Naive thymus-derived CD8-positive, alpha-beta T cell (primary cell): ENCODE data around the gene GRAP2. TPM values are rescaled to one million over a fixed set of nuclear protein-coding genes. Genes with fewer than 3 reads are reported as not detected.

Experiments used
- ATAC-seq, 2 donors: fragments of 150-1000 bp; cut with Tn5 transposase in 1 of 2; sonication (Bioruptor Pico), chemical (Tn5 transposase) in 1 of 2; 1 replicate in 1 of 2; 2 replicates in 1 of 2; pipeline ENCODE4 v1.10.0; 2021; ENCODE audit warnings: mild to moderate bottlenecking in 2 of 2, moderate library complexity in 2 of 2
- POLR2A ChIA-PET: fragments of 350-600 bp; sonication (Branson Sonifier 250); formaldehyde crosslinking; loops from one replicate; lab custom pipeline; 2021; ENCODE audit warnings: antibody characterized with exemption; lab: Charles Lee
- DNase-seq, 10 donors: peaks; one replicate each; pipeline versions ENCODE4 v3.0.0 to v3.0.0-alpha.2; 2020 to 2022
- H3K27ac Mint-ChIP-seq, 10 donors: one replicate each; pipeline ENCODE4 v1.8.0; 2020 to 2022; ENCODE audit warnings: mild to moderate bottlenecking in 10 of 10, mixed read lengths in 10 of 10, moderate library complexity in 4 of 10, inconsistent platforms in 1 of 10
- H3K27me3 Mint-ChIP-seq, 5 donors: one replicate each; pipeline ENCODE4 v1.8.0; 2021 to 2022; ENCODE audit warnings: mixed read lengths in 5 of 5
- H3K36me3 Mint-ChIP-seq, 3 donors: one replicate each; pipeline ENCODE4 v1.8.0; 2020 to 2022; ENCODE audit warnings: mixed read lengths in 3 of 3, mild to moderate bottlenecking in 2 of 3, inconsistent platforms in 1 of 3
- H3K4me1 Mint-ChIP-seq, 4 donors: one replicate each; pipeline ENCODE4 v1.8.0; 2021 to 2022; ENCODE audit warnings: mixed read lengths in 4 of 4
- H3K4me3 Mint-ChIP-seq, 10 donors: one replicate each; pipeline ENCODE4 v1.8.0; 2020 to 2022; ENCODE audit warnings: mild to moderate bottlenecking in 10 of 10, mixed read lengths in 10 of 10, moderate library complexity in 6 of 10, inconsistent platforms in 1 of 10
- H3K9me3 Mint-ChIP-seq, 9 donors: one replicate each; pipeline ENCODE4 v1.8.0; 2020 to 2022; ENCODE audit warnings: mixed read lengths in 9 of 9, mild to moderate bottlenecking in 3 of 9, inconsistent platforms in 1 of 9, moderate library complexity in 1 of 9
- polyA plus RNA-seq, 3 donors: library from polyadenylated mRNA; unstranded; fragments of 300-500 nt; fragmentation: Illumina TruSeq; gene quantifications; one replicate each; pipeline ENCODE4 v1.2.3, GENCODE V29; 2021
- total RNA-seq, 8 experiments: library from RNA in 2 of 8; stranded (reverse) in 2 of 8; gene quantifications; one replicate each; pipeline ENCODE4 v1.2.3 and lab custom pipeline; 2021 to 2026

The GRAP2 gene
- total and polyA plus RNA-seq, 5 experiments from 2014 or later, result 88.3 to 202 (median 176) TPM

GRCh38 chr22:39938509-39939111 is 37.7 kb downstream of the GRAP2 start:
- ATAC-seq, result peak; percentile 5 to 15
- Mint-ChIP-seq H3K36me3 (peaks cover 0 to 55% (median 7%) of the 10 kb centered on the region in 3 donors), H3K27ac (peak overlapping the region in 6 of 10 donors; percentile 95 to 99 (median 98)), H3K9me3 (no peaks in the 10 kb centered on the region), H3K4me3 (peak overlapping the region in 9 of 10 donors; percentile 68 to 94 (median 88)), H3K4me1 (peaks cover 47 to 97% (median 94%) of the 10 kb centered on the region in 4 donors), H3K27me3 (no peaks in the 10 kb centered on the region)
- peak in 3 of 10 donors; percentile 24 to 48 (median 41) for DNase-seq
- POLR2A ChIA-PET, result interaction anchor here (0.5 to 4.5 kb wide), 11 partner anchors 11 to 385 kb away, joined by 3 to 109 read pairs (median 9); partner anchors contain the start of gene GRAP2

- POLR2A ChIA-PET, result interaction anchor here (0.6 to 4.5 kb wide), 11 partner anchors 10 to 528 kb away, joined by 3 to 109 read pairs (median 6); partner anchors contain the start of gene GRAP2
- H3K27me3 Mint-ChIP-seq, result no peaks in the 10 kb centered on the region
- H3K9me3 Mint-ChIP-seq, result no peaks in the 10 kb centered on the region
- peaks cover 45 to 97% (median 94%) of the 10 kb centered on the region in 4 donors for H3K4me1 Mint-ChIP-seq
- ATAC-seq (peak in 1 of 2 donors; percentile 6), DNase-seq (peak in 3 of 10 donors; percentile 30 to 36 (median 31))
- peaks cover 0 to 44% (median 2%) of the 10 kb centered on the region in 3 donors for H3K36me3 Mint-ChIP-seq
- H3K4me3 Mint-ChIP-seq, result peak overlapping the region in 9 of 10 donors; percentile 68 to 94 (median 88)
- H3K27ac Mint-ChIP-seq, result peak overlapping the region in 6 of 10 donors; percentile 95 to 99 (median 98)
These were observed 38.9 kb downstream of the GRAP2 start for GRCh38 chr22:39939830-39940229.

DNA sequence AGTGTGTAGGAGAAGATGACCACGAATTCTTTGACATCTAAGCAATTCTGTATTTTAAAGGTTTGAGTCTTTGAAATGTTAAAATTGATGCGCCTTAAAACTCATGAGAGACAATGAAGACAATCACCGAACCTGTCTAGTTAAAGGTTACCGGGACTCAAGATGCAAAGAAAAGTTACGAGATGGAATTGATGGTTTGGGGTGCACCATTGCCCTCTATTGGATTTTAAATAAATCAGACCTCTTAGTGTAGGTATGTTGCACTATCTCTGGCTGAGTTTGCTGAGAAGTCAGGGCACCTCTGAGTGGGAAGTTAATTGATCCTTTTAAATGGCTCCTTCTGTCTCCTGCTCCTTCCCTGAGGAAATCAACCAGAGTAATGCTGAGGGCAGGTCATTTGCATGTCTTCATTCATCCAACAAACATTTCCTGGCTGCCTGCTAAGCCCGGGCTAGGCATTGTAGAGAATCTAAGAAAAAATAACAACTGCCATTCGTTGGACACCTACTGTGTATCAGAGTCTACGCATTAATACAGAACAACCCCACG is 39.9 kb downstream of the GRAP2 start:
- peak overlapping the region in 6 of 10 donors; percentile 95 to 99 (median 98) for H3K27ac Mint-ChIP-seq
- POLR2A ChIA-PET, result interaction anchor here (2.6 to 7.4 kb wide), 6 partner anchors 11 to 42 kb away, joined by 9 to 58 read pairs (median 26); partner anchors contain the start of genes GRAP2 and TMA7B
- no peaks in the 10 kb centered on the region for H3K27me3 Mint-ChIP-seq
- H3K4me3 Mint-ChIP-seq, result peak overlapping the region in 9 of 10 donors; percentile 68 to 94 (median 88)
- peak; percentile 45 to 57 for ATAC-seq
- H3K9me3 Mint-ChIP-seq, result no peaks in the 10 kb centered on the region
- peak in 6 of 10 donors; percentile 22 to 78 (median 65) for DNase-seq
- peaks cover 0 to 44% (median 2%) of the 10 kb centered on the region in 3 donors for H3K36me3 Mint-ChIP-seq
- peaks cover 44 to 97% (median 95%) of the 10 kb centered on the region in 4 donors for H3K4me1 Mint-ChIP-seq

GRCh38 chr22:39941601-39942000 is 40.7 kb downstream of the GRAP2 start:
- Mint-ChIP-seq H3K4me1 (peaks cover 38 to 96% (median 94%) of the 10 kb centered on the region in 4 donors), H3K36me3 (peaks cover 0 to 38% (median 2%) of the 10 kb centered on the region in 3 donors), H3K27me3 (no peaks in the 10 kb centered on the region), H3K27ac (peak overlapping the region in 6 of 10 donors; percentile 95 to 99 (median 98)), H3K9me3 (no peaks in the 10 kb centered on the region), H3K4me3 (peak overlapping the region in 7 of 10 donors; percentile 17 to 89 (median 40))
- POLR2A ChIA-PET, result interaction anchor here (1.2 to 7.4 kb wide), 11 partner anchors 8 to 103 kb away, joined by 3 to 58 read pairs (median 14); partner anchors contain the start of genes GRAP2 and TMA7B
- DNase-seq, result no peak
- ATAC-seq, result no peak

GRCh38 chr22:39942439-39943230 is 41.8 kb downstream of the GRAP2 start:
- peak; percentile 8 to 15 for ATAC-seq
- Mint-ChIP-seq H3K27ac (peak overlapping the region in 6 of 10 donors; percentile 95 to 99 (median 98)), H3K27me3 (no peaks in the 10 kb centered on the region)

DNA sequence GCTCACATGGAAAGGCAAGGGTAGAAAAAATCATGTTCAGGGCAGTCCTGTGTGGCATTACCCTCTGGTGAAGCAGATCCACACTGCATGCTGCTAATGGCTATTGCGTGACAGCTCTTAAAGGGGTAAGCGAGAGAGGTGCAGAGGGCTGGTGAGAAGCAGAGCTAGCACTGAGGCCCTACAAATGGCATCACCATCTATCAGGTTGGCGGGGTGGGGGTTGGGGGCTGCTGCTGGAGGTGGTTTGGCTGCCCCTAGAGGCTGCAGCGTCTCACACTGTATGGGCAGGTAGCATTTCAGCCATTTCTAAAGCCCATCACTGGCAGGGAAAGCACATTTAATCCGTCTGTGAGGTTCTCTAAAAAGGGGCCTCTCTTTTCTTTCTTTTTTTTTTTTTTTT is 42.5 kb downstream of the GRAP2 start:
- peak overlapping the region in 6 of 10 donors; percentile 95 to 99 (median 98) for H3K27ac Mint-ChIP-seq
- DNase-seq (peak in 6 of 10 donors; percentile 24 to 77 (median 48)), ATAC-seq (peak; percentile 19 to 43)
- H3K4me1 Mint-ChIP-seq, result peaks cover 38 to 96% (median 95%) of the 10 kb centered on the region in 4 donors
- H3K4me3 Mint-ChIP-seq, result peak overlapping the region in 9 of 10 donors; percentile 45 to 89 (median 81)
- H3K27me3 Mint-ChIP-seq, result no peaks in the 10 kb centered on the region
- no peaks in the 10 kb centered on the region for H3K9me3 Mint-ChIP-seq
- peaks cover under 1 to 52% (median 6%) of the 10 kb centered on the region in 3 donors for H3K36me3 Mint-ChIP-seq
- POLR2A ChIA-PET, result interaction anchor here (0.7 to 7.4 kb wide), 22 partner anchors 9 to 423 kb away, joined by 3 to 58 read pairs (median 6); partner anchors contain the start of genes ATF4, GRAP2 and TMA7B

More at GRCh38 chr22:39942439-39943230, 41.8 kb downstream of the GRAP2 start:
- peak in 2 of 10 donors; percentile 34 to 40 for DNase-seq
- Mint-ChIP-seq H3K36me3 (peaks cover 0 to 48% (median 6%) of the 10 kb centered on the region in 3 donors), H3K9me3 (no peaks in the 10 kb centered on the region), H3K4me1 (peaks cover 42 to 96% (median 94%) of the 10 kb centered on the region in 4 donors), H3K4me3 (peak overlapping the region in 9 of 10 donors; percentile 45 to 89 (median 81))
- POLR2A ChIA-PET, result interaction anchor here (0.6 to 7.4 kb wide), 25 partner anchors 9 to 423 kb away, joined by 3 to 58 read pairs (median 6); partner anchors contain the start of genes ATF4, GRAP2 and TMA7B

DNA sequence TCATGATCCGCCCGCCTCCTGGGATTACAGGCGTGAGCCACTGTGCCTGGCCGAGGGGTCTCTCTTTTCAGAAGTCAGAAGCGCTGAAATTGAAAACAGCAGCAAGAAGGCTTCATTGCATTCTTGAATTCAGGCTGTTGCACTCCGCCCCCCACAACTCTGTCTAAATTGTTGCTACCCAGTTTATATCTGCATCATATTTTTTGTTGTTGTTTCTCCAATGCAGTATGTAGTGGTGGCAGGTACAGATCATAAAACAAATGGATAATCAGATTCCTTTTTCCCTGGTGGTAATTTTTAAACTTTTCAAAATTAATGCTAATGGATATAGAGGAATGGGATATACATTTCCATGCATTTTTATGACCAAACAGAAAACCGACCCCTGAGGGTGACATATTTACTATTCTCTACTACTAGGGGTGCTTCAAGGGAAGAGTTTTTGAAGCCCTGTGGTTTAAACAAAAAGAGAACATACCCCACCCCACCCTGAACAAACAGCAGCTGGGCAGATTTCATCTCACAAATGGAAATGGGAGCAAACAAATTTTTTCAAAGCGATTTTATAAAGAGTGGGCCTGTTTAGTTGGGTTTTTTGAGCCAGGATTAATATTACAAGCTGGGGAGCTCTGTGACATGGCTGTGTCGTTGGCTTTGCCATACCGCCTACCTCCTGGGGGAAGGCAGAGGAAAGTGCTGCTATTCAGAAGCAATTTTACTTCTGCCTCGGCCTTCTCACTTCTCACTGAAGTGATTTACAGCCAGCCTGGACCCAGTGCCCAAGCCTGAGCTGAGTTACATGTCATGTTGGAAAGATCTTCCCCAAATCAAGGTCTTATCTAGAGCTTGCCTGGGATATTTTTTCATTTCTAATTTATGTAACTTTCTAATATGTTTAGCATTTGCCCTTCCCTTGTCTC is 43.3 kb downstream of the GRAP2 start:
- no peaks in the 10 kb centered on the region for H3K9me3 Mint-ChIP-seq
- H3K4me1 Mint-ChIP-seq, result peaks cover 47 to 96% (median 95%) of the 10 kb centered on the region in 4 donors
- peak overlapping the region in 9 of 10 donors; percentile 59 to 89 (median 81) for H3K4me3 Mint-ChIP-seq
- DNase-seq, result peak in 2 of 10 donors; percentile 54 to 56
- no peaks in the 10 kb centered on the region for H3K27me3 Mint-ChIP-seq
- ATAC-seq, result peak; percentile 14 to 52
- POLR2A ChIA-PET, result interaction anchor here (0.5 to 7.4 kb wide), 16 partner anchors 8 to 100 kb away, joined by 3 to 58 read pairs (median 4); partner anchors contain the start of genes GRAP2 and TMA7B
- peak overlapping the region in 6 of 10 donors; percentile 95 to 99 (median 98) for H3K27ac Mint-ChIP-seq
- H3K36me3 Mint-ChIP-seq, result peaks cover 10 to 55% (median 15%) of the 10 kb centered on the region in 3 donors

DNA sequence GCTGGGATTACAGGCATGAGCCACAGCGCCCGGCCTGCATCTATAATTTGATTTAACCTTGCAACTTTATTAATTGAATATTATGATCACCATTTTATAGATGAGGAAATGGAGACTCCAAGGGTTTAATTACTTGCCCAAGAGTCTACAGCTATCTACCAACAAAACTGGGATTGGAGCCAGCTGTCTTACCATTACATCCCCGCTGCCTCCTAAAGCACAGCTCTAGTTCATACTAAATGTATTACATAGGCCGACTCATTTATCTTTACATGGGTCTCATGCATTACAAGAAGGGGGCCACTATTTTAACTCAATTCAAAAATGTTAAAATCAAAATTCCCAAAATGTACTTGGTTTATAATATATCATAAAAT is 45.2 kb downstream of the GRAP2 start:
- Mint-ChIP-seq H3K36me3 (peaks cover 18 to 63% (median 28%) of the 10 kb centered on the region in 3 donors), H3K4me1 (peaks cover 52 to 100% (median 97%) of the 10 kb centered on the region in 4 donors), H3K9me3 (no peaks in the 10 kb centered on the region), H3K27ac (peak overlapping the region in 6 of 10 donors; percentile 89 to 99 (median 97)), H3K4me3 (peak overlapping the region in 8 of 10 donors; percentile 50 to 89 (median 76)), H3K27me3 (no peaks in the 10 kb centered on the region)
- no peak for ATAC-seq
- POLR2A ChIA-PET, result interaction anchor here (1.1 to 7.4 kb wide), 9 partner anchors 8 to 426 kb away, joined by 4 to 58 read pairs (median 7); partner anchors contain the start of genes ATF4 and GRAP2
- no peak for DNase-seq

DNA sequence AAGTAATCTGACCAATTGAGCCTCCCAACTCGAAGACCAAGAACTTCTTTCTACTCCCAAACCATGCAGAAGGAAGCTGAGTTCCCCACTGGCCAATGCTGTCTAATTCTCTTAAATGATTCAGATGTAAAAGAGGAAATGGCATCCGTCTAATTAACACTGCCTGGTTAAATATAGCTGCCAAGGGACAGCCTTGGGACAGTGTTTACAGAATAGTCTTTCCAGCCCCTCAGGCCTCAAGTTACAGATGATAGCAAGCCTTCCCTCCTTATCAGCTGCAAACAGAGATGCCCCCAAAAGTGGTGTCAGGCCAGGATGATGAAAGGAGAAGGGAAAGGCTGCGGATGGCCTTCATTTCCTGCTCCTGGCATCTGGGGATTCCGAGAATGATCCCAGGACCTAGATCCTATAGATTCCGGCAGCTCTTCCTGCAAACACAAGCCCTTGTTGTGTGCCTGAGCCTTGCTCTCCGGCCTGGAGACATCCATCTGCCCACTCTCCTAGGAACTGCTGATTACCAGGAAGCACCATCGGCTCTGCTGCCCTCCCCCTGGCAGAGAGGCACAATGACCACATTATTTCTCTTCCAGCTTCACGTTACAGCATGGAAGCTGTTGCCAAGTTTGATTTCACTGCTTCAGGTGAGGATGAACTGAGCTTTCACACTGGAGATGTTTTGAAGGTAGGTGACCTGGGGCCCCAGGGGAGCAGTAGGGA is 45.8 kb downstream of the GRAP2 start:
- Mint-ChIP-seq H3K4me1 (peaks cover 54 to 100% (median 98%) of the 10 kb centered on the region in 4 donors), H3K27ac (peak overlapping the region in 6 of 10 donors; percentile 95 to 99 (median 97)), H3K36me3 (peaks cover 18 to 65% (median 31%) of the 10 kb centered on the region in 3 donors), H3K27me3 (no peaks in the 10 kb centered on the region), H3K9me3 (no peaks in the 10 kb centered on the region), H3K4me3 (peak overlapping the region; percentile 60 to 89 (median 75))
- no peak for ATAC-seq
- DNase-seq, result no peak
- POLR2A ChIA-PET, result interaction anchor here (0.9 to 7.4 kb wide), 13 partner anchors 8 to 427 kb away, joined by 3 to 58 read pairs (median 6); partner anchors contain the start of genes ATF4 and GRAP2
